Suprapubic skin (tissue), 4 donors: ENCODE measurements around the gene DRG1. TPM values are rescaled to one million over a fixed set of nuclear protein-coding genes. Genes with fewer than 3 reads are reported as not detected.
"Not testable (repeated sequence)": the region's sequence is repeated elsewhere in the genome, so short reads cannot be mapped to it uniquely, and the experiment has no call there.

Experiments
- DNase-seq, 2 donors: peaks; one replicate each; pipeline ENCODE4 v3.0.0-alpha.2; 2019; ENCODE audit warnings: low spot score in 2 of 2
- H3K27ac ChIP-seq: fragments of 200-600 bp; sonication (generic); one replicate; pipeline ENCODE4 v1.5.1; 2019
- H3K27me3 ChIP-seq: fragments of 200-600 bp; sonication (generic); one replicate; pipeline ENCODE4 v1.5.1; 2019
- H3K36me3 ChIP-seq: fragments of 200-600 bp; sonication (generic); one replicate; pipeline ENCODE4 v1.5.1; 2019
- H3K4me1 ChIP-seq: fragments of 200-600 bp; sonication (generic); one replicate; pipeline ENCODE4 v1.5.1; 2019
- H3K4me3 ChIP-seq: fragments of 200-600 bp; sonication (generic); one replicate; pipeline ENCODE4 v1.5.1; 2019; ENCODE audit warnings: mild to moderate bottlenecking
- H3K9me3 ChIP-seq: fragments of 200-600 bp; sonication (generic); one replicate; pipeline ENCODE4 v1.5.1; 2019
- CTCF ChIP-seq, 2 donors: fragments of 200-600 bp in 1 of 2; fragments of 450-650 bp in 1 of 2; sonication (generic) in 1 of 2; IDR thresholded peaks; one replicate each; pipeline ENCODE4 v1.5.1; 2016 to 2019; ENCODE audit warnings: antibody characterized with exemption in 2 of 2, mild to moderate bottlenecking in 1 of 2, moderate library complexity in 1 of 2
- EP300 ChIP-seq: sonication (generic); formaldehyde crosslinking; IDR thresholded peaks from one replicate; pipeline ENCODE4 v1.6.1; 2017; ENCODE audit warnings: antibody characterized with exemption
- POLR2A ChIP-seq, 2 donors: fragments of 450-650 bp; IDR thresholded peaks; one replicate each; pipeline ENCODE4 v1.6.1; 2017; ENCODE audit warnings: antibody characterized with exemption in 2 of 2, mild to moderate bottlenecking in 2 of 2, moderate library complexity in 2 of 2
- POLR2AphosphoS5 ChIP-seq, 3 donors: sonication (generic); formaldehyde crosslinking; IDR thresholded peaks; one replicate each; pipeline ENCODE4 v1.6.1; 2017; ENCODE audit warnings: antibody characterized with exemption in 3 of 3
- WGBS: methylation state at CpG from one replicate; pipeline ENCODE4 v1.1.5; 2018; 5-methylcytosine and 5-hydroxymethylcytosine counted together
- total RNA-seq, 4 donors: library from RNA; depleted of rRNA; stranded (reverse); fragments of >200 nt; gene quantifications; one replicate each; pipeline ENCODE4 v1.1.0, GENCODE V29; 2016

Gene DRG1
- total RNA-seq, 4 donors from 2014 or later: 53.8 to 61.8 (median 55.0) TPM

GRCh38 chr22:31465307-31465706, 65.9 kb downstream of the DRG1 start:
- H3K36me3 ChIP-seq: peaks cover 73% of the 10 kb centered on the region
- H3K27ac ChIP-seq: no peak overlapping the region
- no peaks in the 10 kb centered on the region for H3K4me1 ChIP-seq
- DNase-seq: no peak
- H3K4me3 ChIP-seq: no peak overlapping the region
- TF ChIP-seq CTCF (IDR thresholded peaks at IDR 0.05) (no peak), POLR2AphosphoS5 (IDR thresholded peaks at IDR 0.05) (no peak), POLR2A (IDR thresholded peaks at IDR 0.05) (no peak), EP300 (no peak)
- no peaks in the 10 kb centered on the region for H3K27me3 ChIP-seq
- WGBS: 92% methylated on average over 2 of the region's 2 CpGs
- no peaks in the 10 kb centered on the region for H3K9me3 ChIP-seq

GRCh38 chr22:31474743-31475142, 75.3 kb downstream of the DRG1 start:
- no peaks in the 10 kb centered on the region for H3K9me3 ChIP-seq
- no peaks in the 10 kb centered on the region for H3K27me3 ChIP-seq
- peaks cover 33% of the 10 kb centered on the region for H3K36me3 ChIP-seq
- no peak overlapping the region for H3K4me3 ChIP-seq
- 95% methylated on average over 2 of the region's 2 CpGs for WGBS
- TF ChIP-seq CTCF (IDR thresholded peaks at IDR 0.05) (no peak), POLR2A (IDR thresholded peaks at IDR 0.05) (no peak)
- no peak for DNase-seq
- no peaks in the 10 kb centered on the region for H3K4me1 ChIP-seq
- H3K27ac ChIP-seq: no peak overlapping the region

GRCh38 chr22:31475800-31476199, 76.4 kb downstream of the DRG1 start:
- DNase-seq: no peak
- Histone ChIP-seq H3K4me1 (no peaks in the 10 kb centered on the region), H3K36me3 (peaks cover 41% of the 10 kb centered on the region), H3K27me3 (no peaks in the 10 kb centered on the region), H3K27ac (no peak overlapping the region), H3K4me3 (no peak overlapping the region), H3K9me3 (no peaks in the 10 kb centered on the region)
- 85% methylated on average over 3 of the region's 3 CpGs for WGBS
- no peak for TF ChIP-seq EP300
- no peak for TF ChIP-seq POLR2AphosphoS5 (IDR thresholded peaks at IDR 0.05)
- no peak for TF ChIP-seq POLR2A (IDR thresholded peaks at IDR 0.05)
- TF ChIP-seq CTCF (IDR thresholded peaks at IDR 0.05): no peak

- no peaks in the 10 kb centered on the region for H3K4me1 ChIP-seq
- no peak overlapping the region for H3K27ac ChIP-seq
- DNase-seq: no peak
- no peaks in the 10 kb centered on the region for H3K9me3 ChIP-seq
- H3K36me3 ChIP-seq: peaks cover 47% of the 10 kb centered on the region
- H3K27me3 ChIP-seq: no peaks in the 10 kb centered on the region
- H3K4me3 ChIP-seq: no peak overlapping the region
- WGBS: 94% methylated on average over 4 of the region's 4 CpGs
- TF ChIP-seq POLR2A (IDR thresholded peaks at IDR 0.05) (no peak), CTCF (IDR thresholded peaks at IDR 0.05) (no peak), POLR2AphosphoS5 (IDR thresholded peaks at IDR 0.05) (no peak), EP300 (no peak)
Measured at GRCh38 chr22:31477329-31477728, 77.9 kb downstream of the DRG1 start.

GRCh38 chr22:31481129-31481528, 81.7 kb downstream of the DRG1 start:
- Histone ChIP-seq H3K4me3 (no peak overlapping the region), H3K9me3 (no peaks in the 10 kb centered on the region), H3K4me1 (no peaks in the 10 kb centered on the region), H3K27me3 (no peaks in the 10 kb centered on the region), H3K27ac (no peak overlapping the region), H3K36me3 (peaks cover 54% of the 10 kb centered on the region)
- no peak for DNase-seq
- 96% methylated on average over 3 of the region's 3 CpGs for WGBS
- TF ChIP-seq POLR2AphosphoS5 (IDR thresholded peaks at IDR 0.05) (no peak), CTCF (IDR thresholded peaks at IDR 0.05) (no peak), POLR2A (IDR thresholded peaks at IDR 0.05) (no peak), EP300 (no peak)

- peaks cover 58% of the 10 kb centered on the region for H3K36me3 ChIP-seq
Measured at GRCh38 chr22:31482470-31482869, 83.1 kb downstream of the DRG1 start.

More at GRCh38 chr22:31482470-31482869, 83.1 kb downstream of the DRG1 start:
- 86% methylated on average over 8 of the region's 8 CpGs for WGBS
- not testable (repeated sequence) for H3K4me1 ChIP-seq, H3K9me3 ChIP-seq, H3K4me3 ChIP-seq, H3K27ac ChIP-seq, DNase-seq, H3K27me3 ChIP-seq
